Renal cortex interstitium (tissue), 15 donors: Measurements from ENCODE around the gene CMC1. TPM values are rescaled to one million over a fixed set of nuclear protein-coding genes. Genes with fewer than 3 reads are reported as not detected.
"Not testable (repeated sequence)": the region's sequence is repeated elsewhere in the genome, so short reads cannot be mapped to it uniquely, and the experiment has no call there.

Experiments
- DNase-seq, 11 donors: peaks; one replicate each; pipeline ENCODE4 v3.0.0-alpha.2; 2013; ENCODE audit warnings: low read depth in 9 of 11, low spot score in 4 of 11; ENCODE audit errors: extremely low read depth in 1 of 11
- long read RNA-seq, 16 experiments: transcript quantifications; one replicate each; lab custom pipeline, GENCODE V29; 2026
- polyA plus RNA-seq, 3 donors: library from polyadenylated mRNA; unstranded; fragments of 120-200 nt; gene quantifications; one replicate each; pipeline ENCODE4 v1.2.1, GENCODE V29; 2013; ENCODE audit not compliant: insufficient read length in 3 of 3

The CMC1 gene
- polyA plus RNA-seq, result 10 to 100 TPM; 27.4 to 32.1 (median 28.7) TPM
- long read RNA-seq, donor 1, full-length matches to known transcripts, result 20 of 50 reads
- long read RNA-seq, donor 1, partial matches to known transcripts, result 6 of 50 reads
- long read RNA-seq, donor 1, other reads (novel, unspliced or antisense), result 24 of 50 reads
- long read RNA-seq, donor 2, full-length matches to known transcripts, result 16 of 28 reads
- long read RNA-seq, donor 2, partial matches to known transcripts, result 0 of 28 reads
- long read RNA-seq, donor 2, other reads (novel, unspliced or antisense), result 12 of 28 reads
- long read RNA-seq, donor 3, full-length matches to known transcripts, result 40 of 40 reads
- long read RNA-seq, donor 3, partial matches to known transcripts, result 0 of 40 reads
- long read RNA-seq, donor 3, other reads (novel, unspliced or antisense), result 0 of 40 reads
- long read RNA-seq, donor 4, full-length matches to known transcripts, result 17 of 65 reads
- long read RNA-seq, donor 4, partial matches to known transcripts, result 0 of 65 reads
- long read RNA-seq, donor 4, other reads (novel, unspliced or antisense), result 48 of 65 reads
- long read RNA-seq, donor 5, result 0 reads
- long read RNA-seq, donor 6, full-length matches to known transcripts, result 22 of 50 reads
- long read RNA-seq, donor 6, partial matches to known transcripts, result 0 of 50 reads
- long read RNA-seq, donor 6, other reads (novel, unspliced or antisense), result 28 of 50 reads
- long read RNA-seq, donor 7, full-length matches to known transcripts, result 35 of 35 reads
- long read RNA-seq, donor 7, partial matches to known transcripts, result 0 of 35 reads
- long read RNA-seq, donor 7, other reads (novel, unspliced or antisense), result 0 of 35 reads
- long read RNA-seq, donor 8, full-length matches to known transcripts, result 49 of 49 reads
- long read RNA-seq, donor 8, partial matches to known transcripts, result 0 of 49 reads
- long read RNA-seq, donor 8, other reads (novel, unspliced or antisense), result 0 of 49 reads
- long read RNA-seq, donor 9, full-length matches to known transcripts, result 15 of 15 reads
- long read RNA-seq, donor 9, partial matches to known transcripts, result 0 of 15 reads
- long read RNA-seq, donor 9, other reads (novel, unspliced or antisense), result 0 of 15 reads
- long read RNA-seq, donor 10, full-length matches to known transcripts, result 35 of 35 reads
- long read RNA-seq, donor 10, partial matches to known transcripts, result 0 of 35 reads
- long read RNA-seq, donor 10, other reads (novel, unspliced or antisense), result 0 of 35 reads
- long read RNA-seq, donor 11, full-length matches to known transcripts, result 21 of 21 reads
- long read RNA-seq, donor 11, partial matches to known transcripts, result 0 of 21 reads
- long read RNA-seq, donor 11, other reads (novel, unspliced or antisense), result 0 of 21 reads
- long read RNA-seq, donor 12, full-length matches to known transcripts, result 9 of 9 reads
- long read RNA-seq, donor 12, partial matches to known transcripts, result 0 of 9 reads
- long read RNA-seq, donor 12, other reads (novel, unspliced or antisense), result 0 of 9 reads
- long read RNA-seq, donor 13, full-length matches to known transcripts, result 64 of 70 reads
- long read RNA-seq, donor 13, partial matches to known transcripts, result 6 of 70 reads
- long read RNA-seq, donor 13, other reads (novel, unspliced or antisense), result 0 of 70 reads
- long read RNA-seq, donor 14, full-length matches to known transcripts, result 32 of 32 reads
- long read RNA-seq, donor 14, partial matches to known transcripts, result 0 of 32 reads
- long read RNA-seq, donor 14, other reads (novel, unspliced or antisense), result 0 of 32 reads
- long read RNA-seq, donor 15, full-length matches to known transcripts, result 4 of 4 reads
- long read RNA-seq, donor 15, partial matches to known transcripts, result 0 of 4 reads
- long read RNA-seq, donor 15, other reads (novel, unspliced or antisense), result 0 of 4 reads
- long read RNA-seq, donor 16, full-length matches to known transcripts, result 58 of 58 reads
- long read RNA-seq, donor 16, partial matches to known transcripts, result 0 of 58 reads
- long read RNA-seq, donor 16, other reads (novel, unspliced or antisense), result 0 of 58 reads

- DNase-seq, result peak; percentile 86 to 96 (median 94)
These were observed at the start of gene CMC1 for GRCh38 chr3:28241221-28242160. Gene CMC1, plus strand, starts transcription at chr3:28241619. Its CDS starts 175 bp downstream, at chr3:28241794.

GRCh38 chr3:28198161-28198560, 43.3 kb upstream of the CMC1 start:
- DNase-seq, result no peak

DNA sequence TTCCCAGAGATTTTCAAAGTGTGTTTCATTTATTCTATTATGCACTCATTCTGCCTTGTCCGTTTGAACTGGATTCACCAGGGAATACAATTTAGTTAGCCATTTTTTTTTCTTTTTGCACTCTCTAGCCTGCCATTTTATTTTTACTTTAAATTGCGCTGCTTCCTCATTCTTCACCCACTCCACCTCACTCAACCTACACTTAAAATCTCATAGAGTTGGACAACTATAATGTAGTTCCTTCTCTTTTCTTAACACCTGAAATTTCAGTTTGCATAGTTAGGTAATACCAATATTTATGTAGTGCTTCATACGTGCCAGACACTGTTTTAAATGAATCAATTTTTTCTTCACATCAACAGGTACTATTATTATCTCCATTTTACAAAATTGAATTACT, 42.4 kb upstream of the CMC1 start:
- no peak for DNase-seq

DNA sequence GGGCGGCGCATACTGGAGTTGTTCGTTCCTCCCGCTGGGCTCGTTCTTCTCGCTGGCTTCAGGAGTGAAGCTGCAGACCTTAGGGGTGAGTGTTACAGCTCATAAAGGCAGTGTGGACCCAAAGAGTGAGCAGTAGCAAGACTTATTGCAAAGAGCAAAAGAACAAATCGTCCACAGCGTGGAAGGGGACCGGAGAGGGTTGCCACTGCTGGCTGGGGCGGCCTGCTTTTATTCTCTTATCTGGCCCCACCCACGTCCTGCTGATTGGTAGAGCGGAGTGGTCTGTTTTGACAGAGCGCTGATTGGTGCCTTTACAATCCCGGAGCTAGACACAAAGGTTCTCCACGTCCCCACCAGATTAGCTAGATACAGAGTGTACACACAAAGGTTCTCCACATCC, 41.8 kb upstream of the CMC1 start:
- not testable (repeated sequence) for DNase-seq

- DNase-seq, result not testable (repeated sequence)
These were observed 41.0 kb upstream of the CMC1 start for GRCh38 chr3:28200366-28200848.

DNA sequence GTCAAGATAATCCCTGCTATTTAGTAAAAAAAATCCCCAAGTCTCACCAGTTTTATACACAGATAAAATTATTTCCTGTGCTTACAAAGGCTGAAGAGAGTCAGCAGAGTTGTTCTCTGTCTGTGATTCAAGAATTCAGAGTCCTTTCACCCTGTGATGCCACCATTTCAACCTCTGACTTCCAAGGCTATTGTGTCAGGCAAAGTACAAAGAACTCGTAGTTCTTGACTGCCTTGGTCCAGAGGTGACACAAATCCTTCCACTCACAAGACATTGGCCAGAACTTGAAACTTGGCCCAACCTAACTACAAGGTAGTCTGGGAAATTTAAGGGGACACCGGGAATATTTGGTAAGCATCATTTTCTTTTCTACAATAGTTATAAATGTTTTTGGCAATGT, 34.9 kb upstream of the CMC1 start:
- DNase-seq, result no peak

DNA sequence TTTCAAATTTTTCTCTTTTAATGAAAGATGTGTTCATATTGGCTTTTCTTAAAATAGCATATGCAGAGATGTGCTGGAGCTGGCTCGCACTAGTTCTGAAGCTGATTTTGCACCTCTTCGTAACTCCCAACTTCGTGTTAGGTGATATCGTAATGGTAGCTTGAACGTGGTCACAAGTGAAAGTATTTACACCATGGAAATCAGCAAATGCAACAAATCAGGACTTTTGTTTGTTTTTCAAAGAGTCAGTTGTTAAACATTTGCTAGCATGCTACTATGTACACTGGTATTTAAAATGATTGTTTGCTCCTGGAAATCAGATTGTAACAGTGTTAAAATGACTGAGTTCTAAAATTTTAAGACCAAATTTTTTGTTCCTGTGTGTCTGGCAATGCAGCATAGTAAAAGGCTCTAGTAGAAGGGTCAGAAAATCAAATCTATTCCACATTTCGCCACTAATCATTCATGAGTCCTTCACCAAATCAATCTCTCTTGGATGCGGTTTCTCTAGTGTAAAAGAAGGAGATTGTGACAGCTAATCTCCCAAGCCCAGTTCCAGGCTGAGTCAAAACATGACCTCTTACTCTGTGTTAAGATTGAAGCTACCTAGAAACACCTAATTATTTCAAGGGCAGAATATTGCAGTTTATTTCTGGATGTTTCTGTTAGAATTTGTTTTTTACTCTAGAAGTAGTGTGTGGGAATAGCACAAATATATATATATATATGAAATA, 34.3 kb upstream of the CMC1 start:
- no peak for DNase-seq

DNA sequence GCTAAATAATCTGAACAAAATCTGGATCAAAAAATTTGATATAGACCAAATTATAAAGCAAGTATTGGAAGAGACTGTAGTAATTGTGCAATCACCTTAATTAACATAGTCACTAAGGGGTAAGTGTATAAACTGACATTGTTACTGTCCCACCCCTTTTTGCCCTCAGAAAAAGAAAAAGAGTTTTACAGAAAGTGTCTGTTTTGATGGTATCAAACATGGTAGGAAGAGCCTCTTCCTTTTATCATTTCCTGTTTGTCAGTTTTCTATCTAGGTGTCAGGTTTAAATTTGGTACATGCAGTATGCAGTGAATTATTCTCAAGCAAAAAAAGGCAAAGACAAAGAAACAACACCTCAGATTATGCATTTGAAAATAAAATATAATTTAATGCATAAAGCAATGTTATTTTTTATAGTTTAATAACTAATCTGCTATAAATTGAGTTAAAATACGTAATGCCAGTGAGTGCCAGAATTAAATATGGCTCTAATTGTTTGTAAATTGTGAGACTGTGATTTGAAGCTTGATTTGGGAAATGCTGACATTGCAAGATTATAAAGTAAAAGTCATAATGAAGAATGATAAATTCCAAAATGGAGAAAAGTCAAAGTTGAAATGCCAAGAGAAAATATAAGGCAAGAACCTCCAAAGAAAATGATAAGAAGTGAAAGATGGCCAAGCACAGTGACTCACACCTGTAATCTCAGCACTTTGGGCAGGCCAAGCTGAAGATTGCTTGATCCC, 30.3 kb upstream of the CMC1 start:
- no peak for DNase-seq

GRCh38 chr3:28212681-28213080, 28.7 kb upstream of the CMC1 start:
- no peak for DNase-seq

DNA sequence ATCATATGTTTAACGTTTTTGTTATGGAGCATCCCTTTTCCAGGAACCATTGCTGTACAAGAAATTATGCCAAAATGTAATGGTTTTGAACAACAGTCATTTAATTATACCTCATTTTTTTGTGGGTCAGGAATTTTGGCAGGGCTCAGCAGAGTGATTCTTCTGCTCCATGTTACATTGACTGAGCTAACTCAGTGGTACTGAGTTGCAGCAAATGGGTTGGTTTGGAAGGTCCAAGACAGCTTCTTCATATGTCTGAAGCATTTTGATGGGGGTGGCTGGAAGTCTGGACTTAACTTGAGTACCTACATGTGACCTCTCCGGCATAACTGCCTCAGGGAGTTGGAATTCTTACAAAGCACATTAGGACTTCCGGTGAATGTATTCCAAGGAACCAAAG, 26.0 kb upstream of the CMC1 start:
- no peak for DNase-seq

DNA sequence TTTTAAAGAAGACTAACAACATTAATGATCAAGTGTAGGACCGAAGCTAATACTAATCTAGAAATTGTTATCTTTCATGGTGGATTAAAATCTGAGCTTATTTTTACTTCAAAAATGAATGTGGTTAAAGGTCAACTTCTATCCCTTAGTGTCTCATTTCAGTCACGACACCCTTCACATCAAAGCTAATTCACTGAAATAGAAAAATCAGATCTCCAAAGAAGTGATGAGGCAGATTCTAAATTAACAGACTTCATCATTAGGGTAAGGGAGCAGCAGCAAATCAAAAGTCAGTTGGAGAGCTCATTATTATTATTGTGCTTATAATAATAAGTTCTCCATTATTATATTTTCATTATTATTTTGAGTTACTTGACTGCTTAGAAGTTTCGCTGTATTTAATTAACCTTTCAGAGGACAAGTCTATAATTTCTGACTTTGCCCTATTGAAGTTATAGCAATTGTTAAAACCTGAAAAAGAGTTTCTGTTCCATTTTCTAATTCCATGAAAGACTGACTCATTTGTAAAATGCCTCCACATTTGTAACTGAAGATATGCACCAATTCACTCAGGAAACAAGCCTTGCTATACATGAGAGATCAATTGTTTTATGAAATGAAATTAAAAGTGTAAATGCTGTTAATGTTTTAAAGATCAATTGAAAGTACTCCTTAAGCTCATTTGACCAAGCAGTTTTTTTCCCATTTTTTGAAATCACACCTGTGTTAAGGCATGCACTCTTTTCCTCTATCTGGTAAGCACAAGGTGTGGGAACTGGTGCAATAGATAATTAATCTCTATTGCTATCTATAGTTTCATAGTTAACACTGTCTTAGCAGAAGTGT, 23.1 kb upstream of the CMC1 start:
- no peak for DNase-seq

GRCh38 chr3:28218917-28219198, 22.6 kb upstream of the CMC1 start:
- DNase-seq, result no peak

DNA sequence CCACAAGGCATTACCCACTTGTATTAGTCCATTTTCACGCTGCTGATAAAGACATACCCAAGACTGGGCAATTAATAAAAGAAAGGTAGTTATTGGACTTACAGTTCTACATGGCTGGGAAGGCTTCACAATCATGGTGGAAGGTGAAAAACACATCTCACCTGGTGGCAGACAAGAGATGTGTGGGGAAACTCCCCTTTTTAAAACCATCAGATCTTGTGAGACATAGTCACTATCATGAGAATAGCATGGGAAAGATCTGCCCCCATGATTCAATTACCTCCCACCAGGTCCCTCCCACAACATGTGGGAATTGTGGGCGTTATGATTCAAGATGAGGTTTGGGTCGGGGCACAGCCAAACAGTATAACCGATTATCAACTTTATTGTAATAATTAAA, 17.0 kb upstream of the CMC1 start:
- DNase-seq, result no peak

- DNase-seq, result no peak
These were observed 15.4 kb upstream of the CMC1 start for GRCh38 chr3:28226020-28226419.

DNA sequence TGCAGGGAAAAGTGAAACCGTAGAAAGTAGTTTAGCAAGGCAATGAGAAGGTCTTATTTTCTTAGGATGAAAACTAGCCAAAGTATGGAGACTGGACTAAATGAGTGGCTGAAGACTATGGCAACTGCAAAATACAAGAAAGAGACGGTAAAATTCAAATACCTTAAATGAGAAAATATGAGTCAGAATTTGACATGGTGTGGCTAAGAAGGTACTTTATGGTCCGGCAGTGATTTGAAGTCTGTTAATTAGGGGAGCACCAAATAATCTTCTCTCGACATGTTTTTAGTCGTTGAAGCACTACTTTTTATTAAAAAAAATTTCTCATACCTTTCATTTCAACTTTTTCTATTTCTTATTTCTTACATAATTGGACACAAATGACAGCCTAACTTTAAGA, 12.8 kb upstream of the CMC1 start:
- no peak for DNase-seq
